Nucleus accumbens (tissue), 56 donors: Measurements from ENCODE around the gene CEP97.
"Not testable (repeated sequence)": the region's sequence is repeated elsewhere in the genome, so short reads cannot be mapped to it uniquely, and the experiment has no call there.

Experiments
- DNase-seq, 56 donors: peaks; one replicate each; lab custom pipeline; 2025; lab: John Stamatoyannopoulos, UW

Gene CEP97

GRCh38 chr3:101753386-101754113, 29.1 kb downstream of the CEP97 start:
- DNase-seq = not testable (repeated sequence)

GRCh38 chr3:101758224-101758623, 33.8 kb downstream of the CEP97 start:
- DNase-seq = peak in 19 of 56 donors; percentile 1 to 36 (median 11)

GRCh38 chr3:101762041-101762646, 37.7 kb downstream of the CEP97 start:
- no peak for DNase-seq

GRCh38 chr3:101777745-101778281, 53.4 kb downstream of the CEP97 start:
- not testable (repeated sequence) for DNase-seq

GRCh38 chr3:101778385-101779046, 54.1 kb downstream of the CEP97 start:
- peak in 1 of 56 donors; percentile 19 for DNase-seq

GRCh38 chr3:101779047-101779821, 54.8 kb downstream of the CEP97 start, which contains the start of gene NXPE3:
Gene NXPE3 (plus strand): TSS chr3:101779211. CDS start chr3:101785597, 6,386 bp downstream.
- peak; percentile 52 to 97 (median 92) for DNase-seq

GRCh38 chr3:101779822-101780381, 55.5 kb downstream of the CEP97 start:
- no peak for DNase-seq

GRCh38 chr3:101780661-101781060, 56.2 kb downstream of the CEP97 start:
- DNase-seq = peak in 30 of 56 donors; percentile 2 to 57 (median 12)

GRCh38 chr3:101781166-101781565, 56.8 kb downstream of the CEP97 start:
- DNase-seq = no peak

GRCh38 chr3:101784855-101785613, 60.6 kb downstream of the CEP97 start:
- DNase-seq = no peak

GRCh38 chr3:101791778-101792177, 67.4 kb downstream of the CEP97 start:
- DNase-seq = no peak

GRCh38 chr3:101796077-101796680, 71.8 kb downstream of the CEP97 start:
- DNase-seq = no peak

GRCh38 chr3:101801174-101801573, 76.8 kb downstream of the CEP97 start:
- no peak for DNase-seq

GRCh38 chr3:101802179-101802578, 77.8 kb downstream of the CEP97 start:
- DNase-seq = no peak

GRCh38 chr3:101803173-101803782, 78.9 kb downstream of the CEP97 start:
- DNase-seq = peak in 19 of 56 donors; percentile 3 to 69 (median 22)

GRCh38 chr3:101803939-101804338, 79.5 kb downstream of the CEP97 start:
- no peak for DNase-seq

GRCh38 chr3:101806491-101806890, 82.1 kb downstream of the CEP97 start:
- no peak for DNase-seq

GRCh38 chr3:101807888-101808287, 83.5 kb downstream of the CEP97 start:
- no peak for DNase-seq
